Prostate gland (tissue), 2 donors: ENCODE measurements around the gene ANGEL1. TPM values are rescaled to one million over a fixed set of nuclear protein-coding genes. Genes with fewer than 3 reads are reported as not detected.
A peak's percentile ranks its signal among the peaks of the same experiment; 100 is the strongest.

Source experiments
- DNase-seq: peaks from one replicate; pipeline ENCODE4 v3.0.0-alpha.2; 2019; ENCODE audit warnings: low spot score
- H3K27ac ChIP-seq, 2 donors: fragments of 200-600 bp; sonication (generic); 2 replicates each; pipeline ENCODE4 v1.5.1; 2017 to 2019
- H3K27me3 ChIP-seq: fragments of 200-600 bp; sonication (generic); replicated peaks from 2 replicates; pipeline ENCODE4 v1.5.1; 2019; ENCODE audit not compliant: insufficient read depth
- H3K36me3 ChIP-seq, 2 donors: fragments of 200-600 bp; sonication (generic); 1 replicate in 1 of 2; 2 replicates in 1 of 2; pipeline versions ENCODE4 v1.5.1 to v1.8.1; 2017 to 2019
- H3K4me1 ChIP-seq: fragments of 200-600 bp; sonication (generic); replicated peaks from 2 replicates; pipeline ENCODE4 v1.5.1; 2019
- H3K4me3 ChIP-seq, 2 donors: fragments of 200-600 bp; sonication (generic); 2 replicates each; pipeline ENCODE4 v1.5.1; 2017 to 2019
- H3K9me3 ChIP-seq: fragments of 200-600 bp; sonication (generic); 2 replicates; pipeline ENCODE4 v1.5.1; 2017
- CTCF ChIP-seq, 4 experiments: fragments of 200-600 bp in 2 of 4; fragments of 450-650 bp in 2 of 4; sonication (generic) in 2 of 4; IDR thresholded peaks; 1 replicate in 3 of 4; 2 replicates in 1 of 4; pipeline ENCODE4 v1.5.1; 2016 to 2019; ENCODE audit warnings: antibody characterized with exemption in 4 of 4, mild to moderate bottlenecking in 2 of 4, moderate library complexity in 2 of 4
- POLR2A ChIP-seq: fragments of 450-650 bp; IDR thresholded peaks from one replicate; pipeline ENCODE4 v1.6.1; 2016; ENCODE audit warnings: antibody characterized with exemption, mild to moderate bottlenecking
- POLR2AphosphoS5 ChIP-seq: sonication (generic); formaldehyde crosslinking; IDR thresholded peaks from one replicate; pipeline ENCODE4 v1.6.1; 2017; ENCODE audit warnings: antibody characterized with exemption
- WGBS: methylation state at CpG from one replicate; pipeline ENCODE4 v1.1.5; 2018; 5-methylcytosine and 5-hydroxymethylcytosine counted together
- intact Hi-C: fragments of 100-400 bp; cut with DNase I; formaldehyde crosslinking; loops from one replicate; pipeline ENCODE4 v1.14.2; 2022
- total RNA-seq, 2 donors: library from RNA; depleted of rRNA; stranded (reverse); fragments of >200 nt; gene quantifications; one replicate each; pipeline ENCODE4 v1.1.0, GENCODE V29; 2016

Gene ANGEL1
- total RNA-seq, 2 donors from 2014 or later: 10.3 to 58.8 TPM

DNA sequence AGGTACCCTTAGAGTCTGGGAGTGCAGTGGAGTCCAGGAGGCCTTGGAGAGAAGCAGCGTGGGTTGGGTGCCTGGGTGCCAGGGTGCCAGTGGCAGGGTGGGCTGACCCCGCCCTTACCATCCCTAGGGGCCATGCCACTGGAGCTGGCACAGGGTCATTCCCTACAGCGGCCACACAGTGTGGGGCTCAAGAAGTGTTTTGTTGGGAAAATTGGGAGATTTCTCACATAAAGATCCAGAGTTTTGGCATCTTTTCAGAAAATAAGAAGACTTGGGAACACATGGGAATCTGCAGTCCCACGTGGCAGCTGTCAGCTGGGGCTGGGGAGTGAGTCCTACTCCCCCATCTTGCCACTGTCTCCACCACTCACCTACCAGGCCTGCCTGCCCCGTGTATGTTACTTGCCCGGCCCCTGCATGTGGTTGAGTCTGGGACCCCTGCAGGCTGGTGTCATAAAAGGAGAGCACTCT lies 47.2 kb downstream of the ANGEL1 start:
- 76% methylated on average over 6 of the region's 6 CpGs for WGBS
- no peaks in the 10 kb centered on the region for H3K9me3 ChIP-seq
- TF ChIP-seq POLR2A: no peak
- no peak for TF ChIP-seq POLR2AphosphoS5
- no peak for TF ChIP-seq CTCF (IDR thresholded peaks at IDR 0.05)
- no peak for DNase-seq
- no peaks in the 10 kb centered on the region for H3K4me1 ChIP-seq
- intact Hi-C loops: no loop called here
- H3K27ac ChIP-seq: no peak overlapping the region
- no peak overlapping the region for H3K4me3 ChIP-seq
- no peaks in the 10 kb centered on the region for H3K36me3 ChIP-seq
- no peaks in the 10 kb centered on the region for H3K27me3 ChIP-seq

DNA sequence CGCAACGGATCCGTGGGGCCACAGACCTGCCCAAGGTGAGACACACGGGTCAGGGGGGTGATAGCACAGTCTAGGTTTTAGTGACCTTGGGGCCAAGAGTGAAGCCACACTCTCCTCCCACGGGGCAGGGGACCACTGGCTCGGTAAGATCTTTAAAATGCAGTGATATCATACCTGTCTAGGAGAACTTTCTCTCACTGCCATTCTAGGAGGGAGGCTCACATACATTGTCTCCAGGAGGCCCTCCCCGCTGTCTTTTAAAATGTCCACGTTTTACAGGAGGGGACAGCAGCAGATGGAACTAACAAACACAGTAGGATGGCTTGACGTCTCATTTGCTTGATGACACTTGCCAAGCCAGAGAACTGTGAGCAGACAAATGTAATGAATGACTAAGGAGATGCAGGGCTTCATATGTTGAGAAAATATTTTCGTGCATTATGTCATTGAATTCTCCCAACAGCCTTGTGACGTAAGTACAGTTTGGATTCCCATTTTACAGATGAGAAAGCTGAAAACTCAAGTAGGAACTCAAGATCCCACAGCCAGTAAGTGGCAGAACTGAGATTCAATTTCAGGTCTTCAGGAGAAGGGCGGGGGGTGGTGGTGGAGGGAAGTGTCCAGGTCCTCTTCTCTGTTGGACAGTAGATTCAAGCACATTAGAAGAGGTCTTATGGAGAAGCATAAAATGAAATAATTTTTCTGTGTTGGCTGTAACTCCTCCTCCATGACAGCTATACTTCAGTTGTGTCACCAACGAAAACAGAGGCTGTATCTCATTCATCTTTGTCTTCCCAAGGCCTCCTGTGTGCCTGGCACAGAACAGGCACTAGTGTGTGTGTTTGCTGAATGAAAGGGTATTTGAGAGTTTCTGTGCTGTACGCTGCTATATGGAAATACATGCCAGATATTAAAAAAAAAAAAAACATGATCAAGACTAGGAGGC lies 49.3 kb downstream of the ANGEL1 start:
- WGBS: 82% methylated on average over 14 of the region's 14 CpGs
- TF ChIP-seq CTCF (IDR thresholded peaks at IDR 0.05) (no peak), POLR2AphosphoS5 (no peak), POLR2A (no peak)
- intact Hi-C loops: no loop called here
- H3K36me3 ChIP-seq: no peaks in the 10 kb centered on the region
- H3K27me3 ChIP-seq: no peaks in the 10 kb centered on the region
- no peak overlapping the region for H3K4me3 ChIP-seq
- no peaks in the 10 kb centered on the region for H3K9me3 ChIP-seq
- no peak overlapping the region for H3K27ac ChIP-seq
- DNase-seq: peak; percentile 1
- H3K4me1 ChIP-seq: no peaks in the 10 kb centered on the region

DNA sequence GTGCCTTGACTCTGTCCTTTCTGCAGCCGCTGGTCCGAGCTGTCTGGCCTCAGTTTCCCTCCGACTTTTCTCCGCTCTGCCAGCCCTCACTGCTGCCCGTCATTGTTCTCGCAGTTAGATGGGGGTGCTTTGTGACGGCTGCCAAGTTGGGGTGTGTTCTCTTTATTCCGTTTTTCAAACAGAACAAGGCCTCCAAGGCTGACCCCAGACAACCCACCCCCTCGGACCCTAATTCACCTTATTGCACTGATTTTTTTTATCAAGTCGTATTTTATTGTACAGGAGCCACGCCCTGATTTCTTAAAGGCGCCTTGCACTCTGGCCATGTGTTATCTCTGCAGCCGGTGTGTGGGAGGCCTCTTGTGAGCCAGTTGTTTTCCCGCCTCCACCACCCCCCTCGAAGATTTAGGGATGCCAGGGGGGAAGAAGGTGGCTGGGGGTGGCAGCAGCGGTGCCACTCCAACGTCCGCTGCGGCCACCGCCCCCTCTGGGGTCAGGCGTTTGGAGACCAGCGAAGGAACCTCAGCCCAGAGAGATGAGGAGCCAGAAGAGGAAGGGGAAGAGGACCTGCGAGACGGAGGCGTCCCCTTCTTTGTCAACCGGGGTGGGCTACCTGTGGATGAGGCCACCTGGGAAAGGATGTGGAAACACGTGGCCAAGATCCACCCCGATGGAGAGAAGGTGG lies 50.1 kb downstream of the ANGEL1 start:
- intact Hi-C loops: no loop called here
- Histone ChIP-seq H3K4me1 (no peaks in the 10 kb centered on the region), H3K36me3 (no peaks in the 10 kb centered on the region), H3K27ac (peak overlapping the region; percentile 31 to 44), H3K9me3 (no peaks in the 10 kb centered on the region), H3K27me3 (no peaks in the 10 kb centered on the region), H3K4me3 (peak overlapping the region; percentile 59 to 63)
- WGBS: 32% methylated on average over 28 of the region's 28 CpGs
- TF ChIP-seq POLR2AphosphoS5 (no peak), CTCF (IDR thresholded peaks at IDR 0.05) (no peak), POLR2A (no peak)
- DNase-seq: peak; percentile 2

DNA sequence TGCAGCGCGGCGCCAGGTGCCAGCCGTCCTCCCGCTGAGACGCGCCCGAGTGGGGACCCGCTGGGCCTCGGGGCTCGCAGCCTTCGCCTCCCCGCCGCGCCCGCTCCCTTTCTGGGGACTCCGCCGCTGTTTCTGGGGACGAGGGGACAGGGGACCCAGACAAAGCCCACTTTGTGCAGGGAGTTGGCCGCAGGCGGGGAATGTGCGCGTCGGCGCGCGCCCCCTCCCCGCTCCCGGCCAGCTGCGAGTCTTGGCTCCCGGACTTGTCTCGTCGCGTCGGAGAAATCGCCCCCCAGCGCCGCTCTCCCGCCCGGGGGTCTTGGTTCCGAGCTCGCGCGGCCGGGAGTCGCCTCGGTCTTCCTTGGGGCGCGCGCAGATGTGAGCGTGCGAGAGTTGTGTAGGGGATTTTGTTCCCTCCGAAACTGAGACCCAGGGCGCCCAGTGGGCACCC lies 50.7 kb downstream of the ANGEL1 start:
- intact Hi-C loops: no loop called here
- no peak for TF ChIP-seq POLR2AphosphoS5
- no peak for TF ChIP-seq CTCF (IDR thresholded peaks at IDR 0.05)
- no peak for TF ChIP-seq POLR2A
- under 1% methylated on average over 33 of the region's 54 CpGs for WGBS
- no peaks in the 10 kb centered on the region for H3K4me1 ChIP-seq
- H3K9me3 ChIP-seq: no peaks in the 10 kb centered on the region
- no peaks in the 10 kb centered on the region for H3K27me3 ChIP-seq
- peak overlapping the region; percentile 59 to 63 for H3K4me3 ChIP-seq
- H3K27ac ChIP-seq: peak overlapping the region; percentile 31 to 44
- H3K36me3 ChIP-seq: no peaks in the 10 kb centered on the region
- peak; percentile 3 for DNase-seq
